HCT116 (cell line): ENCODE results near the gene SMPDL3A. TPM values are rescaled to one million over a fixed set of nuclear protein-coding genes. Genes with fewer than 3 reads are reported as not detected.

Source experiments
- ATAC-seq: fragments of 200-7000 bp; cut with Tn5 transposase; 2 replicates; pipeline ENCODE4 v1.9.1; 2020; ENCODE audit warnings: mild to moderate bottlenecking, moderate library complexity
- BruUV-seq: library from RNA; stranded (reverse); fragments of 400-500 nt; replicated peaks from 2 replicates; lab custom pipeline; 2021; lab: Mats Ljungman, UMichigan
- CTCF ChIA-PET: fragments of 300-600 bp; sonication (Branson Sonifier 250); formaldehyde crosslinking; loops from one replicate; lab custom pipeline; 2021; ENCODE audit warnings: antibody characterized with exemption; lab: Charles Lee
- POLR2A ChIA-PET: fragments of 300-600, 350-600 bp; sonication (Branson Sonifier 250); formaldehyde crosslinking; loops from one replicate; lab custom pipeline; 2021; ENCODE audit warnings: antibody characterized with exemption; lab: Charles Lee
- RAD21 ChIA-PET, 2 experiments: fragments of 300-600 bp; sonication (Branson Sonifier 250); formaldehyde crosslinking; loops; one replicate each; lab custom pipeline; 2023; ENCODE audit warnings: low total read pairs in 2 of 2; ENCODE audit not compliant: uncharacterized antibody in 2 of 2, unreplicated experiment in 2 of 2, low non-redundant PET in 1 of 2; lab: Charles Lee
- DNase-seq: peaks from one replicate; pipeline ENCODE4 v3.0.0-alpha.2; 2010; ENCODE audit warnings: low read depth, low spot score
- H2AFZ ChIP-seq: fragments of 200-600 bp; shearing (Covaris generic), sonication (generic); 2 replicates; pipeline ENCODE4 v1.6.1; 2017; ENCODE audit warnings: low read depth, mixed run types, mixed read lengths, antibody characterized with exemption, low read length; ENCODE audit not compliant: poor library complexity, severe bottlenecking
- H3K27ac ChIP-seq: 2 replicates; pipeline ENCODE4 v1.5.1; 2012; ENCODE audit warnings: low read depth, low read length
- H3K27me3 ChIP-seq: fragments of 200-600 bp; sonication (generic); 2 replicates; pipeline ENCODE4 v1.6.1; 2016; ENCODE audit warnings: mixed run types, low read length, mixed read lengths; ENCODE audit not compliant: insufficient read depth
- H3K36me3 ChIP-seq, 2 experiments: fragments of 200-500 bp in 1 of 2; fragments of 200-600 bp in 1 of 2; sonication (Bioruptor generic) in 1 of 2; sonication (generic) in 1 of 2; 2 replicates each; pipeline versions ENCODE4 v1.5.1 to v1.6.1; 2014 to 2016; ENCODE audit warnings: low read length in 2 of 2, inconsistent platforms in 1 of 2, mixed read lengths in 1 of 2, mixed run types in 1 of 2; ENCODE audit not compliant: insufficient read depth in 2 of 2, control insufficient read depth in 1 of 2
- H3K4me1 ChIP-seq, 2 experiments: fragments of 200-600 bp in 1 of 2; sonication (generic) in 1 of 2; 2 replicates each; pipeline versions ENCODE4 v1.5.1 to v1.6.1; 2012 to 2017; ENCODE audit warnings: low read length in 2 of 2, inconsistent platforms in 1 of 2, mild to moderate bottlenecking in 1 of 2, mixed read lengths in 1 of 2, mixed run types in 1 of 2, moderate library complexity in 1 of 2; ENCODE audit not compliant: insufficient read depth in 2 of 2, control insufficient read depth in 1 of 2
- H3K4me2 ChIP-seq: fragments of 200-600 bp; sonication (generic); 2 replicates; pipeline ENCODE4 v1.6.1; 2017; ENCODE audit warnings: mixed run types, low read length, mixed read lengths
- H3K4me3 ChIP-seq, 2 experiments: fragments of 200-600 bp in 1 of 2; sonication (generic) in 1 of 2; replicated peaks in 1 of 2; 2 replicates each; pipeline ENCODE4 v1.5.1; 2011 to 2016; ENCODE audit warnings: low read length in 2 of 2, control low read depth in 1 of 2, low read depth in 1 of 2, mild to moderate bottlenecking in 1 of 2, mixed read lengths in 1 of 2, mixed run types in 1 of 2
- H3K79me2 ChIP-seq: fragments of 200-600 bp; sonication (generic); 2 replicates; pipeline ENCODE4 v1.6.1; 2017; ENCODE audit warnings: mild to moderate bottlenecking, mixed run types, low read length, moderate library complexity, mixed read lengths; ENCODE audit not compliant: insufficient read depth
- H3K9ac ChIP-seq: fragments of 200-600 bp; sonication (generic); 2 replicates; pipeline ENCODE4 v1.6.1; 2016; ENCODE audit warnings: low read length, mixed read lengths
- H3K9me2 ChIP-seq: fragments of 200-600 bp; sonication (generic), shearing (Covaris generic); 2 replicates; pipeline ENCODE4 v1.6.1; 2017; ENCODE audit warnings: mixed run types, mild to moderate bottlenecking, moderate library complexity; ENCODE audit not compliant: insufficient read depth
- H3K9me3 ChIP-seq, 2 experiments: fragments of 200-500 bp in 1 of 2; fragments of 200-600 bp in 1 of 2; sonication (Bioruptor generic) in 1 of 2; sonication (generic) in 1 of 2; 2 replicates each; pipeline ENCODE4 v1.6.1; 2014 to 2017; ENCODE audit warnings: low read length in 2 of 2, mixed read lengths in 2 of 2, inconsistent platforms in 1 of 2, low read depth in 1 of 2, mild to moderate bottlenecking in 1 of 2, mixed run types in 1 of 2, moderate library complexity in 1 of 2; ENCODE audit not compliant: control insufficient read depth in 1 of 2, insufficient read depth in 1 of 2
- H4K20me1 ChIP-seq: fragments of 200-600 bp; sonication (generic), shearing (Covaris generic); 2 replicates; pipeline ENCODE4 v1.6.1; 2017; ENCODE audit warnings: mixed run types, mild to moderate bottlenecking, moderate library complexity; ENCODE audit not compliant: insufficient read depth
- RAD21 ChIP-seq: IDR thresholded peaks from 2 replicates; pipeline ENCODE4 v1.6.1; 2012; ENCODE audit warnings: low read depth, mild to moderate bottlenecking
- SRF ChIP-seq: IDR thresholded peaks from 2 replicates; pipeline ENCODE4 v1.6.1; 2012; ENCODE audit warnings: low read depth
- YY1 ChIP-seq: IDR thresholded peaks from 2 replicates; pipeline ENCODE4 v1.6.1; 2011; ENCODE audit warnings: low read length, low read depth, moderate library complexity, mild to moderate bottlenecking; ENCODE audit not compliant: insufficient replicate concordance; ENCODE audit errors: extremely low read depth
- intact Hi-C: fragments of 100-400 bp; cut with micrococcal nuclease; formaldehyde crosslinking; loops from 2 replicates; pipeline ENCODE4 v1.10.0; 2022
- total RNA-seq: library from RNA; stranded (reverse); gene quantifications from one replicate; pipeline ENCODE4 v1.2.1, GENCODE V29; 2021; ENCODE audit not compliant: unreplicated experiment
- TF ChIP-seq, protein P1 (sequence below), 3 experiments: fragments of 200-600 bp in 1 of 3; sonication (generic) in 1 of 3; IDR thresholded peaks in 2 of 3; conservative IDR thresholded peaks in 1 of 3; 2 replicates each; pipeline ENCODE4 v1.5.1; 2012 to 2017; ENCODE audit warnings: low read depth in 2 of 3, low read length in 2 of 3, antibody characterized with exemption in 1 of 3, borderline replicate concordance in 1 of 3, control low read depth in 1 of 3, mild to moderate bottlenecking in 1 of 3, mixed read lengths in 1 of 3, mixed run types in 1 of 3, moderate library complexity in 1 of 3; ENCODE audit not compliant: insufficient read depth in 1 of 3
- TF ChIP-seq, protein P2 (sequence below): IDR thresholded peaks from 2 replicates; pipeline ENCODE4 v1.6.1; 2012; ENCODE audit warnings: low read depth

The SMPDL3A gene
- total RNA-seq, 1 experiment from 2014 or later, result 2.4 TPM

DNA sequence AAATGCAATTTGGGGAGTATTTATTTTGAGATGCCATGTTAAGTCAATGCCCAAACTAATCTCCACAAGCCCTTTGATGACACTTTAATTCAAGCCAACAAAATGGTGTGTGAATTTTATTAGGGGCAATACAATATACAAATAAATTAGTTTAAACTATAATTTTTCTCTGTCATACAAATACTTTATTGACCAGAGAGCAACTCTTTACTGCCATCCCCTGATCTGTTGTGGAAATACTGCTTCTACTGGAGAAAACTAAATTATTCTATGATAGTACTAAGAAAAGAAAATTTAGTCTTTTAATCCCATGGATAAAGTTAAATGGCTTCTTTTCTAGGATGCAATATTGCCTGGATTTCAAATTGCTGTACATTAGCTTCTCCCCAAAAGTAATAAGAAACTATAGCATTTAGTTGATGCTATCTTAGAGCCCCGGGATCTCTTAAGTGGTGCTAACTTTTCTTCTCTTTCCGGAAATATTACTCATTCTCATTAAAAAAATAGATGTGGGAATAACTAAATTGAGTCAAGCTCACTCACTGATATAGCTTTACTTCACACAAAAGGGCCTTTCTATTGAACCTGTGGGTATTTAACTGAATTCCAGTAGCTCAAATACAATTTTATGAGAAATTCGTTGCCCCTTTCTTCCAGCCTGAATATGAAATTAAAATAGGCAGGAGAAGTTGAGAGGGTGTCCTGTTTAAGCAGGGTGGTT lies 49.2 kb downstream of the SMPDL3A start:
- H3K27me3 ChIP-seq, result no peaks in the 10 kb centered on the region
- CTCF ChIA-PET, result interaction anchor here (0.6 to 2.5 kb wide), 14 partner anchors 20 to 359 kb away, joined by 3 to 95 read pairs (median 9); partner anchors contain the start of genes FABP7 and SMPDL3A
- H3K9ac ChIP-seq, result no peak overlapping the region
- no peak overlapping the region for H3K4me2 ChIP-seq
- H3K9me2 ChIP-seq, result no peaks in the 10 kb centered on the region
- no peak overlapping the region for H3K27ac ChIP-seq
- no TSS peak for BruUV-seq
- ATAC-seq (no peak), DNase-seq (no peak)
- no peaks in the 10 kb centered on the region for H3K4me1 ChIP-seq
- H2AFZ ChIP-seq, result no peak overlapping the region
- no peaks in the 10 kb centered on the region for H3K36me3 ChIP-seq
- H3K9me3 ChIP-seq, result no peaks in the 10 kb centered on the region
- RAD21 ChIA-PET, result interaction anchor here (0.6 to 2.2 kb wide), 5 partner anchors 94 to 347 kb away, joined by 3 to 6 read pairs (median 3); no protein-coding TSS in a partner anchor
- H3K79me2 ChIP-seq, result no peaks in the 10 kb centered on the region
- no peak for TF ChIP-seq SRF
- TF ChIP-seq, protein P1, sequence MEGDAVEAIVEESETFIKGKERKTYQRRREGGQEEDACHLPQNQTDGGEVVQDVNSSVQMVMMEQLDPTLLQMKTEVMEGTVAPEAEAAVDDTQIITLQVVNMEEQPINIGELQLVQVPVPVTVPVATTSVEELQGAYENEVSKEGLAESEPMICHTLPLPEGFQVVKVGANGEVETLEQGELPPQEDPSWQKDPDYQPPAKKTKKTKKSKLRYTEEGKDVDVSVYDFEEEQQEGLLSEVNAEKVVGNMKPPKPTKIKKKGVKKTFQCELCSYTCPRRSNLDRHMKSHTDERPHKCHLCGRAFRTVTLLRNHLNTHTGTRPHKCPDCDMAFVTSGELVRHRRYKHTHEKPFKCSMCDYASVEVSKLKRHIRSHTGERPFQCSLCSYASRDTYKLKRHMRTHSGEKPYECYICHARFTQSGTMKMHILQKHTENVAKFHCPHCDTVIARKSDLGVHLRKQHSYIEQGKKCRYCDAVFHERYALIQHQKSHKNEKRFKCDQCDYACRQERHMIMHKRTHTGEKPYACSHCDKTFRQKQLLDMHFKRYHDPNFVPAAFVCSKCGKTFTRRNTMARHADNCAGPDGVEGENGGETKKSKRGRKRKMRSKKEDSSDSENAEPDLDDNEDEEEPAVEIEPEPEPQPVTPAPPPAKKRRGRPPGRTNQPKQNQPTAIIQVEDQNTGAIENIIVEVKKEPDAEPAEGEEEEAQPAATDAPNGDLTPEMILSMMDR (IDR thresholded peaks at IDR 0.05 in 2 of 3, conservative IDR thresholded peaks at IDR 0.05 in 1 of 3; ENCODE audit: borderline replicate concordance in 1 of 3, insufficient read depth in 1 of 3, low read depth in 2 of 3, low read length in 2 of 3), result peak; percentile 54 to 81 (median 57)
- peak; percentile 77 for TF ChIP-seq RAD21
- POLR2A ChIA-PET, result no interaction called here
- no peak overlapping the region for H3K4me3 ChIP-seq
- H4K20me1 ChIP-seq, result no peaks in the 10 kb centered on the region
- intact Hi-C loops, result no loop called here

DNA sequence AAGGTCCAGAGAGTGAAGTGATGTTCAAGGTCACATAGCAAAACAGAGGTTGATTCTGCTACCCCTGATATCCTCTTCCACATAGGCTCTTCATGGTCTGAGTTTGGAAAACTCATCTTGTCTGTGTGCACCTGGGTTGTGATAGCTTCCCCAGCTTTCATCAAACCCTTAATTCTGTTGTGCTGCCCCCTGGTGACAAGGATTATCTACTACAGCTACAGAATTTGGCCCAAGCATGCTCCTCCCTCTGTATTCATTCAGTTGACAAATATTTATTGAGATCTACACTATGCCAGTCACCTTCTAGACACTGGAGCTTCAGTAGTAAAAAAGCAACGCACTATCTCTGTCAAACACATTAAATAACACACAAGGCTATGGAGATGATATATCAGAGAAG lies 50.4 kb downstream of the SMPDL3A start:
- Histone ChIP-seq H3K27ac (no peak overlapping the region), H3K4me3 (no peak overlapping the region), H3K4me1 (no peaks in the 10 kb centered on the region)
- no TSS peak for BruUV-seq
- peak; percentile 63 for DNase-seq
- TF ChIP-seq YY1 (no peak), RAD21 (peak; percentile 75), SRF (no peak)
- TF ChIP-seq, protein P1 (IDR thresholded peaks at IDR 0.05 in 2 of 3, conservative IDR thresholded peaks at IDR 0.05 in 1 of 3; ENCODE audit: borderline replicate concordance in 1 of 3, insufficient read depth in 1 of 3, low read depth in 2 of 3, low read length in 2 of 3), result peak; percentile 63 to 84 (median 63)
- TF ChIP-seq, protein P2, sequence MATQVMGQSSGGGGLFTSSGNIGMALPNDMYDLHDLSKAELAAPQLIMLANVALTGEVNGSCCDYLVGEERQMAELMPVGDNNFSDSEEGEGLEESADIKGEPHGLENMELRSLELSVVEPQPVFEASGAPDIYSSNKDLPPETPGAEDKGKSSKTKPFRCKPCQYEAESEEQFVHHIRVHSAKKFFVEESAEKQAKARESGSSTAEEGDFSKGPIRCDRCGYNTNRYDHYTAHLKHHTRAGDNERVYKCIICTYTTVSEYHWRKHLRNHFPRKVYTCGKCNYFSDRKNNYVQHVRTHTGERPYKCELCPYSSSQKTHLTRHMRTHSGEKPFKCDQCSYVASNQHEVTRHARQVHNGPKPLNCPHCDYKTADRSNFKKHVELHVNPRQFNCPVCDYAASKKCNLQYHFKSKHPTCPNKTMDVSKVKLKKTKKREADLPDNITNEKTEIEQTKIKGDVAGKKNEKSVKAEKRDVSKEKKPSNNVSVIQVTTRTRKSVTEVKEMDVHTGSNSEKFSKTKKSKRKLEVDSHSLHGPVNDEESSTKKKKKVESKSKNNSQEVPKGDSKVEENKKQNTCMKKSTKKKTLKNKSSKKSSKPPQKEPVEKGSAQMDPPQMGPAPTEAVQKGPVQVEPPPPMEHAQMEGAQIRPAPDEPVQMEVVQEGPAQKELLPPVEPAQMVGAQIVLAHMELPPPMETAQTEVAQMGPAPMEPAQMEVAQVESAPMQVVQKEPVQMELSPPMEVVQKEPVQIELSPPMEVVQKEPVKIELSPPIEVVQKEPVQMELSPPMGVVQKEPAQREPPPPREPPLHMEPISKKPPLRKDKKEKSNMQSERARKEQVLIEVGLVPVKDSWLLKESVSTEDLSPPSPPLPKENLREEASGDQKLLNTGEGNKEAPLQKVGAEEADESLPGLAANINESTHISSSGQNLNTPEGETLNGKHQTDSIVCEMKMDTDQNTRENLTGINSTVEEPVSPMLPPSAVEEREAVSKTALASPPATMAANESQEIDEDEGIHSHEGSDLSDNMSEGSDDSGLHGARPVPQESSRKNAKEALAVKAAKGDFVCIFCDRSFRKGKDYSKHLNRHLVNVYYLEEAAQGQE, result no peak
- TF ChIP-seq, all 23 proteins: peak for 2
- Histone ChIP-seq H3K9me2 (no peaks in the 10 kb centered on the region), H3K9ac (no peak overlapping the region), H3K27me3 (no peaks in the 10 kb centered on the region), H3K79me2 (no peaks in the 10 kb centered on the region), H4K20me1 (no peaks in the 10 kb centered on the region), H3K9me3 (no peaks in the 10 kb centered on the region), H3K4me2 (no peak overlapping the region), H3K36me3 (no peaks in the 10 kb centered on the region), H2AFZ (no peak overlapping the region)
- CTCF ChIA-PET, result interaction anchor here (0.7 to 2.5 kb wide), 21 partner anchors 10 to 367 kb away, joined by 3 to 95 read pairs (median 4); partner anchors contain the start of genes FABP7 and SMPDL3A
- RAD21 ChIA-PET, result interaction anchor here (0.6 to 2.2 kb wide), 9 partner anchors 41 to 362 kb away, joined by 3 to 7 read pairs (median 3); no protein-coding TSS in a partner anchor
- ATAC-seq, result peak; percentile 96
- intact Hi-C loops, result loop anchor here (1.0 kb wide), 4 partner anchors 95 to 363 kb away; no protein-coding TSS in a partner anchor
- POLR2A ChIA-PET, result interaction anchor here (0.9 to 1.1 kb wide), 2 partner anchors 108 to 348 kb away, joined by 3 to 4 read pairs; no protein-coding TSS in a partner anchor
